GM19043 (cell line): ENCODE results near the gene USP44.

Source experiments
- ATAC-seq: cut with Tn5 transposase; IDR thresholded peaks from one replicate; pipeline ENCODE4 v1.9.1; 2021; ENCODE audit warnings: low read depth; ENCODE audit not compliant: unreplicated experiment

The USP44 gene

DNA sequence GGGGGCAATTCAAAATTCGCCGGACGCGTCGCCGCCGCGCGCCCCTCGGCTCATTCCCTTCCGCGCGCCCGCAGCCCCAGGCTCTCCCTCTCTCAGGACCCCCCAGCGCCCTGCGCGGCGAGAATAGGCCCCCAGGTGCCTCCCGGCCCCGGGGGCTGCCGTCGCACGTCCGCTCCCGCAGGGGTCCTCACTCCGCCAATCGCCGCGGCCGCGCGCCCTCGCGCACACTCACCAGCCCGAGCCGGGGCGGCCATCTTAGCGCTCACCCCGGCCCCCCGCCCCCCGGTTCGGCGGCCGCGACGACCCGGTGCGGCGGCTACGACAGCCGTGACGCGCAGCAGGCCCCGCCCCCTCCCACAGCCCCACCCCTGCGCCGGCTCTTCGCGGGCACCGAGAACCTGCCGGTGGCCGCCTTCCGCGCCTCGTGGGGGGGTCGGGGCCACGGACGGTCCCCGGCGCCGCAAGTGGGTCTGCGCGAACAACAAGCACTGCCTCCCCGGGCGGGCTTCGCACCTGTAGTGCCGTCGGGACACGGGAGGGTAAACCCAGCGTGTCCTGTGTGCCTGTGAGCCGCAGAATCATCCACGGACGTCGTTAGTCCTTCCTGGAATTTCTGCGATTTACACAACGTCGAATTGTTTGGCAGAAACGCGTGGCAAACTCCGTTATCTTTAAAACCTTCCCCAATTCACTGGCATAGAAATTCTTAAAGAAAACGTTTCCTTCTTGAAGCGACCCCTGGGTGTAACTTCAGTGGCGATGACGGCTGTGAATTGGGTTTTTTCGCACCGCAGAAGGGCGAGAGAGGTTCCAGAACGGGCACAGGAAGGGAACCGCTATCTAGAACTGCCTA lies 2.5 kb downstream of the USP44 start:
- no peak for ATAC-seq

DNA sequence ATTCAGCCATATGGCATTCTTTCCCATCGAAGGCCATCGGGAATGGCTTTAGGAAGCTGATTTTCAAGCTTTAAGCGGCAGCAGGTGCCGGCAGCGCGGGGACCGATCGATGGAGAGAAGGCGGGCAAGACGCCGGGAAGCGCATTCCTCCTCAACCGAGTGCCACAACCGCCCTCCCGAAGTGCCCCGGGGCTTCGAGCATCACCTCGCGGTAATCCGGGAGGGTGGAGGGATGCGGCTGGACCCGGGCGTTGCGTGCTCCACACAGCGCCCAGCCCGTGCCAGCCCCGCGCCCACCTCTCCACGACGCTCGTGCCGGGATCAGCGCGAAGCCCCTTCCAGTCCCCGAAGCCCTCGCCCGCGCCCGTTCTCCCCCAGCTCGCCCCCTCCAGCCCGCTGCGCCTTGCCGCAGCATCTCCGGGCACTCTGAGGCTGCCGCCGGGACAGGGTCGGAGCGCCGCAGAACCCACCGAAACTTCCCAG lies 3.2 kb downstream of the USP44 start:
- no peak for ATAC-seq

DNA sequence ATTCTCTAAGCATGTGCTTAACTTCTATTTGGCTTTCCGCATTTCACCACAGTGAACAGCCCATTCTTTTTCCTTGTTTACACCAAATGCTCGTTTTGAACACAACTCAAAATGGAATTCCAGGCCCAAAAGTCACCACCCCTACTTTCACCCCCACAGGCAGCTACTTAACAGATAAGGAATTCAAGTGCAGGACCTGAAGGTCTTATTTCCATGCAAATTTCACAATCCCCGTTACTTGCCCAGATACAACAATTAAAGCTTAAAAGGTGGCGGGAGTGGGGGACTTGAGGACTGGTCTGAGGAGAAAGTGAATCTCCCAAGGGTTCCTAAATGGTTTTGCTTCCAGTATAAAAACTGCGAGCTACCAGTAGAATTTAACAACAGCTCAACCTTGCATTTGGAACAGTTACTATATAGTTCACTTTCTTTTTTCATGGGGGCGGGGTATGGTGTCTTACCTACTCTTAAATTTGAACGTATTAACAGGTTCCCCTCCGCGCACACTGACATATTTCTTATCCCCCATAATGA lies 3.7 kb downstream of the USP44 start:
- no peak for ATAC-seq

DNA sequence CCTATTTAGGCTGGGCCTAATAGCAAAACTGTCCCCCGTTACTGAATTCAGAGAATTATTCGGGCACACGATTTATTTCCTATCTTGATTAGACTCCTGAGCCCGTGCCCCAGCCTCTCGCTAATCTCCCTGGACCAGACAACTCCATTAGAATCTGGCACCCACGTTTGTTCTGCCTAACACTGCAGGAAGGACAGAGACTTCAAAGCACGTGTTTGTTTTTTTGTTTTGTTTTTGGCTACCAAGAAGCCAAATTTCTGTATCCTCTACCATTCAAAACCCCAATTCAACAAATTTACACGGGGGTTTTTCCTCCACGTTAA lies 4.8 kb downstream of the USP44 start:
- no peak for ATAC-seq

DNA sequence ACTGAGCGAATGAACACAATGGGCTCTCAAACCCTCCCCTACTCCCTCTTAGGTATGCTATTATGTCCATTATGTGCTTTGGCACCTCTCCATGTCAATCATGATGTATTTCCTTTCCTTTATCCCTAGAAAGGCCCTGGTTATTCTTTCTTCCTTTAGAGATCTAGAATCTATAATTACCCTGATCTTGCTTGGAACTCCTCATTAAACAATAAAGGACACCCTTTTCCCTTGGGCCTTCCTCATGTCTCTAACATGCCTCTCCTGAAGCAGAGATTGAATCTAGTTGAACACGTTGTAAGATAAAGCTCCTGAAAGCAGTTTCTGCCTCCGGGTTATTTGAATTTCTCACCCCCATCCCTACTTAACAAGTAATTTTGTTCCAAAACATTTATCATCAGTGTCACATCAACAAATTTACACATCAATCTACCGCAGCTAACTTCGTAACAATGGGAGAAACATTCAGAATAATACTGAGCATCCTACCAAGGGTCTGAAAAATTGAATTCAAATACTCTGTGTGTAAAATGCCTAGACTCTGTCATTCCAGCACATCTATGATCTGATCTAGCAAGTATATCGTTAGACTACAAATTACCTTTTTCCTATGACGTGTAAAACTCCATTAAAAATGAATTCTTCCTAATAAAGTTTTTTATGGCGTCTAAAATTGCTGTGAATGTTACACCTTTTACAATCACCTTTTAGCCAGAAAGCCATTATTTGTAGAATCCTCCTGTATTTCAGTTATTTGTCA lies 5.4 kb downstream of the USP44 start:
- no peak for ATAC-seq

DNA sequence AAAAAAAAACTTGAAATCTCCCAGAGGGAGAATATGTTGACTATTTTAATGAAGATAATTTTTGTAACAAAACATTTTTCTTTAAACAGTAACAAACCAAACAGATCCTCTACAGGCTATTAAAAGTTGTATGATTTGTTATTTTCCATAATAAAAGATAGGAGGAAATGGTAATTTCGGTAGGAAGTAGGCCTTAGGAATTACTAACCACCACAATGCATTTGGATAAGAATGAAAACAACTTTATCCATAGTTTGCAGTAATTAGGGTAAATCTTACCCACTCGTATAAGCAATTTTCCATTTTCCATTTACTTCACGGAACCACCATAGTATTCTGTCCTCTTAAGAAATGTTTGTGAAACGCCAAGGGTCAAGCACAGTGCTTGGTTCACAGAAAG lies 6.0 kb downstream of the USP44 start:
- no peak for ATAC-seq

DNA sequence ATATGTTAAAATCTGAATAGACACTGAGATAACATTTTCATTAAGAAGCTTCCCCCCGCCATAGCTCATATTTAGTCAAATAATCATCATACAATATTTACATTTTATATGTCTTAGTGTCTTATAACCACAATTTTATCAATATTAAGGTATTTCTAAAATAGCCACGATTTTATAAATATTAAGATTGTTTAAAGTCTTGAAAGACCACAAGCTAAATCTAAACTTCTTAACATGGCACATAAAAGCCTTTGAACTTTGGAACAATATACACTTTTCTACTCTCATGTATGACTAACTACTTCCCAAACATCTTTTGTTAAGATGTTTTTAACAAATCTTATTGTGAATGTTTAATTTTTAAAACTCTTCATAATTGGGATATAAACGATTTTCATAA lies 6.5 kb downstream of the USP44 start:
- ATAC-seq = no peak

DNA sequence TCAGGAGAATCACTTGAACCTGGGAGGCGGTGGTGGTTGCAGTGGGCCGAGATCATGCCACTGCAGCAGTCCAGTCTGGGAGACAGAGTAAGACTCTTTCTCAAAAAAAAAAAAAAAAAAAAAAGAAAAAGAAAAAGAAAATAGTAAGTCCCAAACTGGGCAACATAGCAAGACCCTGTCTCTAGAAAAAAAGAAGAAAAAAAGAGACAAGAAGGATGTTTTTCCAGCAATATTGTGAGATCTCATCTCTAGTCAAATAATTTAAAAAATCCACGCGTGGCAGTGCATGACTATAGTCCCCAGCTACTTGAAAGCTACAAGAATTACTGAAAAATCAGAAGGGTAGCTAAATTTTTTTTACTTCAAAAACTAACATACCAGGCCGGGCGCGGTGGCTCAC lies 8.0 kb downstream of the USP44 start:
- ATAC-seq = no peak

DNA sequence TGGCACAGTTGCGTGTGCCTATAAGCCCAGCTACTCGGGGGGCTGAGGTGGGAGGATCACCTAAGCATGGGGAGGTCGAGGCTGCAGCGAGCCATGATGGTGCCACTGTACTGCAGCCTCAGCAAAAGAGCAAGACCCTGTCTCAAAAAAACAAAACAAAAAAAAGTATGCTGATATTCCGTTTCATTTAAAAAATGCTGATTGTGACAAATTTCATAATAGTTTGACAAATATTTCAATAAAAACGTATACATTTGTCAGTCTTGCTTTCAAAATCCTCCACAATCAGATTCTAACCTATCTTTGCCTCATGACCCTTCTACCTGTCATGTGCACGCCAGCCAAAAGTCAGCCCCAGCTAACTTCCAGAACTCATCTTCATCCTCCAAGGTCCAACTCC lies 9.8 kb downstream of the USP44 start:
- no peak for ATAC-seq

DNA sequence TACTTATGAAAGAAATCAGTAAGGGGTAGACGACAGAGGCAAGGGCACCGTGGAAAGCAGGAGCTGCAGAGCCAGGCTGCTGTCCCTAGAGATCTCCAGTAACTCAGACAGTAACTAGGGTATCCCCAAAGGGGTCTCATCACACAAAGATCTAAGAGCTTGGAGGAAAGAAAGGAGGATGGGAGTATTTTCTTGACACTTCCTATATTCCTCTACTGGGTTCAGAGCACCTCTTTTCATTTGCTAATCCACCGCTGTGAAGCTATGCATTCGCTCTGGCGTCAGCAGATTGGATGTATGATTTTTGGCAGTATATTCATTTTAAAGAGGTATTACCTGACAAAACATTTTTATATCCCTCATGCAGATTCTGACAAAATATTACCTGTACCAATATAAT lies 12.6 kb downstream of the USP44 start:
- ATAC-seq = no peak

DNA sequence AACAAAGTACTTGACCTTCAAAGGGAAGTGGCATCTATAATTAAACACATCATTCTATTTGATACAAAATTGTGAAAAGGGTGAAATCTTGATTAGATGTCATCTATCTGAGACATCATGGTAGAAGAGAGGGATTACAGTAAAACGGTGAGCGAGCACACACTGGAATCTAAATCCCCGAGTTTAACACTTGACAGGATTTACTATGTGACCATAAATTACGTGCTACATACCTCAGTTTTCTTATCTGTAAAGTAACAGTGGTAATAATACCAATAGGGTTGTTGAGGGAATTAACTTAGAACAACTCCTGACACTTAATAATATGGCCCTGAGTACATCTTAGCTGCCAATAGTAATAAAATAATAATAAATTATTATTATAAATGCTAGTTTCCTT lies 13.3 kb downstream of the USP44 start:
- no peak for ATAC-seq

DNA sequence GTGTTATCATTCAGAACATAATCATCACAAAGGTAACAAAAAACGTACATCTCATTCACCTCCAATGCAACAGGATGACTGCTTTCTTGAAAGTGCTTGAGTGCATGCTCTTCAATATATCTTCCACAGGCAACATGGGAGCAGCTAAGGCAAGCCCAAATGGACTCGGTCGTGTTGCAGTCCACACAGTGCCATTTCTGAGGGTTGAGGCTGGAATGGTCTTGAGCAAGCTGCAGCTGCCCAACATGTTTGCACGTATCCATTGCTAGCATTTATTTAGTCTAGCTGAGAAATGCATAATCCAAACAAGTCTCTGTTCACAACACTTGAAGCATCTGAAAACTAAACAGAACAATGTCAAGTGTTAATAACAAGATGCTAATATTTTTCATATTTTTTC lies 17.3 kb downstream of the USP44 start:
- no peak for ATAC-seq

DNA sequence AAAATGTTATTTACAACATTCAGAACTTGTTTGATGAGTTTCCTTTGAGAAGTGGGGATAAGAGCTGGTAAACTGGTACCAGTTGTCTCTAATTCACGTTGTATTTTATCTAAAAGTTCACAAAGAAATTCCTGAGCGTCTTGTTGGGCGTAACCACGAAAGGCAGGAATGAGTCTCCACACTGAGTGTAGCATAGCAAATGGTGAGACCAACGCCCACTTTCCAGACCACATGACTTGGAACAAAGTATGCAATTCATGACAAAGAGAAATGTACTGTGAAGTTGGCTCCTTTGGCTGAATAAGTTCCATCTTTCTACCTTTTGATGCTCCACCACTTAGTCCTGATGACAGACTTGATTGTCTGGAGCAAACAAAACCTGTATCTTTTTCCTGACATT lies 18.4 kb downstream of the USP44 start:
- no peak for ATAC-seq

DNA sequence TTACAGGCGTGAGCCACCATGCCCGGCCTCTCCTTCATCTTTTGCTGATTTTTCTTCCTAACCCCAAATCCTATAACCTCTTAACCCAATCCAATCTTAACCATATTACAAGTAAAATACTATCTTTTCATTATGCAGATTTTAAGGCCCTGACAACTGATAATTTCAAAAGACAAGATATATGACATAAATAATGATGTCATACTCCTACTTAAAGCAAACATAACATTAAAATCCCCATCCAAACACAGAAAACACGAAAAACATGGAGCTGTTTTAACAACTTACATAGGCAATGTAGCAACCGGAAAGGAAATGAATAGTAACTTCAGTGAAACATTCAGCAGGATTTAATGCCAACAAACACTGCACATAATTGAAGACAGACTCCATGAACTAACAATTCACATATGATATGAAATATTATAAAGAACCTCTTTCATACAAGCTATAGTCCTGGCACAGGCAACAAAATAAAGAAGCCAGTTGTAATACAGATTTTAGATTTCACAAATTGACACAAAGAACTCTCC lies 21.5 kb downstream of the USP44 start:
- ATAC-seq = no peak

DNA sequence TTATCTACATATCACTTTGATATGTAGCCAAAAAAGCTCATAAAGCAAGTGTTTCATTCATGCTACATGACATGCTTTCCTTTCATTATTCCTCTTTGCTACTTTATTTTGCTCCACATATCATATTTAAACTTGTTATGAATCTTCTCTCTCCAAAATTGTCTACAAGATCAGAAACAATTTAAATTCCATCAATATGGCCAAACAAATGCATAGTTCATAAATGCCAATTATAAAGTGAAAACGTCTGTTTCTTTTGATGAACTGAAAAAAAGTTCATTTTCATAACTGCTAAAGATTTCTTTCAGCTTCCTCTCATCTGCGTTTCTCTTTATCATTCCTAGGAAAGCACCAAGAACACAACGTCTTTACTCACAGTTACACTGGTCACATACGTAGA lies 22.8 kb downstream of the USP44 start:
- no peak for ATAC-seq

DNA sequence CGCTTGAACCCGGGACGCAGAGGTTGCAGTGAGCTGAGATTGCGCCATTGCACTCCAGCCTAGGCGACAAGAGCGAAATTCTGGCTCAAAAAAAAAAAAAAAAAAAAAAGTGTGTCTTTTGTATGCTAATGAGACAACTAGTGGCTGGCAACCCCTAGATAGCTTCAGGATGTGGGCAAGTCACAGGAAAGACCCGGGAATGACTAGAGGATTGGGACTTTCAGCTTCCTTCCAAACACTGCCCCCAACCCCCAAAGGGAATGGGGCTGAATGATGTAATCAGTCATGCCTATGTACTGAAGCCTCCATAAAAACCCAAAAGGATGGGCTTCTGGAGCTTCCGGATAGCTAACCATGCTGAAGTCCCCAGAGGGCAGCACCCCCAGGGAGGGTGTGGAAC lies 28.6 kb downstream of the USP44 start:
- ATAC-seq = no peak

DNA sequence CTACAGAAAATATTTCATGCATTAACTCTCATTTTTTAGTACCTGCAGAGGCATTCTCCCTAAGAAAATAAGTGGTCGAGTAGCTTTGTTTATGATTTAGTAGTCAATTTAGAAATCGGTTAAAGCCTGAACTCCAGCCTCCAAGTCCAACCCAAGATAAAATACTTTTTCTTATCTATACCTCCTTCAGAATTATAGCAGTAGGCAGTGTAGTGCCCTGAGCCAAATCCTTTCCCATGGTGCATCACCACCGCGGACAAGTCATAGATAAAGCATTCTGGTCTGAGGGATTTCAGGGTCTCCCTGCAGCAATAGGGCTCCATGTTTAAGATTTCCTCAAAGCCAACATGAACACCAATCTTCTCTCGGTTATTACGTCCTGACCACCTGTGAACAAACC lies 30.5 kb downstream of the USP44 start:
- ATAC-seq = no peak

DNA sequence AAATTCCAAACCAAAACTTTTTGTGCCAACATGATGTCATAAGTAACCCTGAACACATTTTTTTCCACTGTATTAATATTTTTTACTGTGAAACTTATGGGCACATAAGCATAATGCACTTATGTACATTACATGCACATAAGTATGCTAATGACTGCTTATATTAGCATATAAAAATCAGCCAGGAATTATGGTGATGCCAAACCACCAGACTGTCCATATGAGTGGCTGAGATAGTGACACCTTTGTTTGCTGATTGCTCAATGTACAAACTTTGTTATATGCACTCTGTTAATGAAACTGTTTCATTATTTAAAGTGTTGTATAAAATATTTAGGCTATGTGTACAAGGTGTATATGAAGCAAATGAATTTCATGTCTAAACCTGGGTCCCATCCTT lies 32.3 kb downstream of the USP44 start:
- no peak for ATAC-seq

DNA sequence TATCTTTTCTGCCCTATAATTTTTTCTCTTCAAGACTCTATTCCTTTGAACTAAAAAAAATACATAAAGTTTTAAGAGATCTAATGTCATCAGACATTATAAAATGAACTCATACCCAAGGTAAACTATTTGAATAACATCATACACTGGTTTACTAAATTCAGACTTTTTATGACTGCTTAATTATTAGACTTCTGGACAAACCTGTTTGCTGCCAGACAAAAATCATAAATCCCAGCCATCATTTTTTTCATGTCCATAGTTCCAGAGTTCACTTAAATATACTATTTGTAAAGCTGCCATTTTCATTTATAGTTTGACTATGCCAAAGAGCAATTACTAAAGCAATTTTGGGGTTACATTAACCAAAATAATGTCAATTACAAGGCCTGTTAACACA lies 34.0 kb downstream of the USP44 start:
- no peak for ATAC-seq

DNA sequence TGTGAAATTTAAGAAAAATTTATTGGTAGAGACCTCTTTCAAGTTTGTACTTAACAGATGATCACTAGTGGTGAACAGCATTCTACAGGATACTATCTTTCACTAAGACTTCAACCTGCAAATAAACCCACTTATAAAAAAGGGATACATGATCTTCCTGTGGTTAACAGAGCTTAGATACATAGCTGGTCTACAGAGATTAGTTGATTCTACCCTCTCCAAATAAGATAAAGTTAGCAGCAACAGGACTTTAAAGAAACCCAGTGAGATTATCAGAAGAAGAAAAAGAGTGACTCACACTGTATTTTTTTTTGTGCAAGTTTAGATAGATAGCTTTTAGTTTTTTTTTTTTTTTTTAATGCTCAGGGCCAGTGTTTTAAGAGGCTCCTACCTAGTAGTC lies 34.5 kb downstream of the USP44 start:
- ATAC-seq = no peak

DNA sequence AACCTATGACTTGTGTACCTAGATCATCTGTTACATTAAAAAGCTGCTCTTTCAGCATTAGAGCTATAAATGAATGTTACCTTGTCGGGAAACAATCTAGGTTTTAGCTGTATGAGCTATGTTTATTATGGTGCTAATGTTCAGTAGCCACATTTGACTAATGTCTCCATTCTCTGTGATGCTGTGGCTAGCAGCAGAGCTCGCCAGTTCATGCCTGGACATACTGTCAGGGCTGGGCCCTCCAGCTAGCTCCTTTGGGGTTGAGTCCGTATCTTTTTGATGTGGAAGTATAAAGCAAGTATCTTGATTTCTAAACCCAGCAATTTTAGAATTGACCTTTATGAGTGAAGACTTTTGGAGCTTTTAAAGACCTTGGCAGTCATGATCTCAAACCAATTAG lies 36.1 kb downstream of the USP44 start:
- ATAC-seq = no peak

DNA sequence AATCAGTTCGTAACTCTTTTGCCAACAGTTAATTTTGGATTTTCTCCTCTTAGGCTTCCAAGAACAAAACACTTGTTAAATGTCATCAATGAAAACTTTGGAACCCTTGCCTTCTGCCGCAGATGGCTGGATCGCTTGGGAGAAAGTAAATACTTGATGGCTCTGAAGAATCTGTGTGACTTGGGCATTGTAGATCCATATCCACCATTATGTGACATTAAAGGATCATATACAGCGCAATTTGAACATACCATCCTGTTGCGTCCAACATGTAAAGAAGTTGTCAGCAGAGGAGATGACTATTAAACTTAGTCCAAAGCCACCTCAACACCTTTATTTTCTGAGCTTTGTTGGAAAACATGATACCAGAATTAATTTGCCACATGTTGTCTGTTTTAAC lies 37.7 kb downstream of the USP44 start:
- ATAC-seq = no peak
